ENCODE results near the gene NOSIP.
A peak's percentile ranks its signal among the peaks of the same experiment; 100 is the strongest.

NOSIP gene

GRCh38 chr19:49506575-49507105 is 73.7 kb downstream of the NOSIP start:
- peak; percentile 68 for DNase-seq (ENCODE audit: low spot score)
